Muscle of leg (tissue), 11 donors: ENCODE results near the gene EEF2. TPM values are rescaled to one million over a fixed set of nuclear protein-coding genes. Genes with fewer than 3 reads are reported as not detected.
"Not testable (repeated sequence)": the region's sequence is repeated elsewhere in the genome, so short reads cannot be mapped to it uniquely, and the experiment has no call there.

ENCODE experiments used
- DNase-seq: peaks from one replicate; pipeline ENCODE4 v3.0.0; 2013
- H3K27ac ChIP-seq: one replicate; pipeline ENCODE4 v1.5.1; 2013; ENCODE audit warnings: mild to moderate bottlenecking, low read length, control low read depth
- H3K27me3 ChIP-seq: one replicate; pipeline ENCODE4 v1.6.1; 2013; ENCODE audit warnings: low read length; ENCODE audit not compliant: control insufficient read depth, insufficient read depth
- H3K36me3 ChIP-seq: one replicate; pipeline ENCODE4 v1.6.1; 2013; ENCODE audit warnings: low read length; ENCODE audit not compliant: control insufficient read depth, insufficient read depth
- H3K4me1 ChIP-seq: one replicate; pipeline ENCODE4 v1.6.1; 2013; ENCODE audit warnings: low read length; ENCODE audit not compliant: control insufficient read depth, insufficient read depth
- H3K4me3 ChIP-seq: one replicate; pipeline ENCODE4 v1.5.1; 2013; ENCODE audit warnings: low read length, control low read depth
- H3K9me3 ChIP-seq: replicated peaks from 2 replicates; pipeline ENCODE4 v1.6.1; 2013; ENCODE audit warnings: low read depth, low read length; ENCODE audit not compliant: control insufficient read depth
- WGBS: methylation state at CpG from one replicate; pipeline ENCODE4 v1.1.5; 2013; ENCODE audit warnings: missing lambda C conversion rate; ENCODE audit not compliant: insufficient coverage; 5-methylcytosine and 5-hydroxymethylcytosine counted together
- polyA plus RNA-seq, 8 donors: library from polyadenylated mRNA; unstranded; fragments of 120-200 nt; gene quantifications; one replicate each; pipeline versions ENCODE4 v1.2.1 to v1.2.3, GENCODE V29; 2013; ENCODE audit warnings: inconsistent platforms in 1 of 8, low replicate concordance in 1 of 8; ENCODE audit not compliant: insufficient read length in 8 of 8, insufficient read depth in 1 of 8
- total RNA-seq: library from RNA; stranded (reverse); fragments of 120-200 nt; gene quantifications from one replicate; pipeline ENCODE4 v1.2.4, GENCODE V29; 2013

The EEF2 gene
- total and polyA plus RNA-seq, 9 donors: 2,533 to 3,060 (median 2,720) TPM

DNA sequence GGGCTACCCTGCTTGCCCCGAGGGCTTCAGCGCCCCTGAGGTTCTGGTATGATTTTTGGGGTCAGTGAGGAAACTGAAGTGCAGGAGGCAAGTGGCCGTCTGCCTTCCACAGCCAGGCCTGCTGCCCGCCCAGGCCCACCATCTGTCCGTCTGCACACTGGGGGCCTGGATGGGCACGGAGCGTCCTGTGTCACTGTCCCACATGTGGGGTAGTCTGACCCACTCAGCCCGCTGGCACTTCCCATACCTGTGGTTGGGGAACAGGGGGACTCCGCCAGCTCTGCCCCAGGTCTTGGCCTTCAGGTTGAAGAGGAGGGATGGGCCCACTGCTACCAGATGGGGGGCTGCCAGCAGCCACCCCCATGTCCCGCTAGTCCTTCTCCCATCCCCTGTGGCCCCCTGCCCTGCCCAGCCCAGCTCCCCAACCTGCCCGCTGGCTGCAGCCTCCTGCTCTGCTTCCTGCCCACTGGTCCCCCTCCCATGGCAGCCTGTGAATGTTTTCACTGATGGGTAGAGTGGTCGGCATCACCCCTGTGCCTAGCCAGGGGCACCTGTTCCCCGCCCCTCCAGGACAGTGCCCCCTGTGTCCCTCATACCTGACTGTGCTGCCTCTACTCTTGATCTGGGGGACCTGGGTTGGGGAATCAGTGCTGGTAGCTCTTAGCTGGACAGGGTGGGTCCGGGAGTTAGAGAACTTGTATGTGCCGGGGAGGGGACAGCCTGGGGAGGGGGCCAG, 31.8 kb upstream of the EEF2 start:
- Histone ChIP-seq H3K36me3 (peaks cover 56% of the 10 kb centered on the region), H3K4me1 (peaks cover 41% of the 10 kb centered on the region), H3K4me3 (no peak overlapping the region), H3K27me3 (no peaks in the 10 kb centered on the region), H3K27ac (no peak overlapping the region), H3K9me3 (peaks cover 2% of the 10 kb centered on the region)
- DNase-seq: no peak
- WGBS: 87% methylated on average over 9 of the region's 15 CpGs

DNA sequence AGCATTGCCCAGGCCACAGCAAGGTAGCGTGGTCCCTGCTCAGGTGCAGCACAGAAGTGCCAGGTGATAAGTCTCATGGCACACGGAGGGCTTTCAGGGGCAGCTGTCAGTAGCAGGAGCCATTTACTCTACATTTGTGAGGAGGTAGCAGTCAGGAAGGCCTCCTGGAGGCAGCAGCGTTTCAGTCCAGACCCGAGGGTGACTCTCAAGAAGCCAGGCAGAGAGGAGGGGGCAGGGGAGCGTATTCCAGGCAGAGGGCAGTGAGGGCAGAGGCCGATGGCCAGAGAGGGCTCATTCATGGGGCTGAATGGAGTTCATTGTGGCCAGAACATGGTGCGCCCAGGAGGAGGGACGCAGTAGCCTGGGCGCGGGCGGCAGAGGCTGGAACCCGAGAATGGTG, 31.2 kb upstream of the EEF2 start:
- no peak for DNase-seq
- Histone ChIP-seq H3K27ac (no peak overlapping the region), H3K36me3 (peaks cover 58% of the 10 kb centered on the region), H3K4me3 (no peak overlapping the region), H3K4me1 (peaks cover 44% of the 10 kb centered on the region), H3K9me3 (no peaks in the 10 kb centered on the region), H3K27me3 (no peaks in the 10 kb centered on the region)
- WGBS: 86% methylated on average over 11 of the region's 12 CpGs

DNA sequence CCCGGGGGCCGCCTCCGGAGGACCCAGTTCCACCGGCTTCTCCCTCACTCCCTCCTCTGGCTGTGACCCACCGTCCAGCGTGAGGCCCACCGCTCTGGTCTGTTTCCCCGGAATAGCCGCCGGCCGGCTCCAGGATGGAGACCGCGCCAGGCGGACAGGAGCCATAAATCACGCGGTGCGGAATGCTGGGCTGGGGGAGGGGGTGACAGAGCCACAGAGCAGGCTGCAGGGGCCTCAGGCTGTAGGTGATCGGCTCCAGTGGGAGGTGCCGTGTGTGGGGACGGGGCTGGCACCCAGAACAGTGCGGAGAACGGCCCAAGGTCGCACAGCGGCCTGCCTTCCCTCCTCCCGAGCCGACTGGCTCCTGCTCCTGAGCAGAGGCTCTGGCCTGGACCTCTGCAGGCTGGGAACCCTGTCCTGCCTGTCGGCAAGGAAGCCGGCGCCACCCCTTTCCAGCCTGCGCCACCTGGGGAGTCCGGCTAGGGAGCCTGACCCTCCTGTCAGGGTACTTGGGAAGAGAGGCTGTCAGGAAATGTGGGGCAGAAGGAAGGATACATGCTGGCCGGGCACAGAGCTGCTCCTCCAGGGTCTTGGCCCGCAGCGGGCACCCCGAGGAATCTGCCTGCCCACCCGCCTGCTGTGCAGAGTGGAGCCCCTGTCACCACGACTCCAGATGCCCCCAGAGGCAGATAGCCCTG, 30.6 kb upstream of the EEF2 start:
- no peak overlapping the region for H3K4me3 ChIP-seq
- H3K36me3 ChIP-seq: peaks cover 63% of the 10 kb centered on the region
- peak overlapping the region; percentile 51 for H3K27ac ChIP-seq
- peak; percentile 51 for DNase-seq
- H3K9me3 ChIP-seq: no peaks in the 10 kb centered on the region
- H3K4me1 ChIP-seq: peaks cover 50% of the 10 kb centered on the region
- WGBS: 35% methylated on average over 31 of the region's 37 CpGs
- no peaks in the 10 kb centered on the region for H3K27me3 ChIP-seq

DNA sequence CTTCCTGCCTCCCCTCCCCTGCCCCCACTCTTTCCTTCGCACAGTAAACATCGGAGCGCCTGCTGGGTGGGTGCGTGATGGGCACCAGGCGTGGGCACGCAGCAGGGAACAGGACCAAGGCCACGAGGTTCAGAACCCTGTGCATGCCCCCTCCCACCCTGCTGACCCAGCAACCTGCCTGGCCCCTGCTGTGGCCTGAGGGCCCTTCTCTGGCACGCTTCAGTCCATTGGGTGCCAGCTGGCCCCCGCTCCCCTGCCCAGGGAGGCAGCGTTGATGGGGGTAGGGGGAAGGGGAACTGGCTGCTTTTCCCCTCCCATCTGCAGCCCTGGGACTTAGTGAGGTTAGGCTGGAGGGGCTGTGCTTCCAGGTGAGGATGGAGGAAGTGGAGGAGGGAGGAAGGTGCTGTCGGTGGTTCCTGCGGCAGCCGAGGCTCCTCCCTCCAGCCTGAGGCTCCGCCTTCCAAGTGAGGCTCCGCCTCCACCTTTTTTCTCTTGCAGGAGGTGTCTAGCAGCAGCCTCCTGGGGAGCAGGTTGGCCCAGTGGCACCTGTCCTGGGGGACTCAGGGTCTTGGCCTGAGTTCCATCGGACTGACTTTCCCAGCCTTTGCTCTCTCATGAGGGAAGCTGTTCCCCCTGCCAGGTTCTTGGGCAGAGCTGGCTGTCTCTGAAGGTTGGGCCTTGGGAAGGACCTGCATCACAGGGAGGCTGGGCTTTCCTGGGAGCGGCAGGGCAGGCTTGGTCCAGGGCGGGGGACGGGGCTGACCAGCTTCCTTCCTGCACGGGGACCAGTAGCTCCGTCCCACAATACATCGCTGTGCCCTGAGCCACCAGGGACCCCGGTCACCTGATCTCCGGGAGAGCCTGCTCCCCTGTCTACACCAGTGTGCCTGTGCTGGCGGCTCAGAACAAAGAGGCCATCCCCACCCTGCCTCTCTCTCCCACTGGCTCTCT, 29.6 kb upstream of the EEF2 start:
- Histone ChIP-seq H3K4me3 (no peak overlapping the region), H3K36me3 (peaks cover 64% of the 10 kb centered on the region), H3K27ac (peak overlapping the region; percentile 43), H3K4me1 (peaks cover 61% of the 10 kb centered on the region), H3K9me3 (no peaks in the 10 kb centered on the region), H3K27me3 (no peaks in the 10 kb centered on the region)
- WGBS: 58% methylated on average over 21 of the region's 25 CpGs
- DNase-seq: no peak

DNA sequence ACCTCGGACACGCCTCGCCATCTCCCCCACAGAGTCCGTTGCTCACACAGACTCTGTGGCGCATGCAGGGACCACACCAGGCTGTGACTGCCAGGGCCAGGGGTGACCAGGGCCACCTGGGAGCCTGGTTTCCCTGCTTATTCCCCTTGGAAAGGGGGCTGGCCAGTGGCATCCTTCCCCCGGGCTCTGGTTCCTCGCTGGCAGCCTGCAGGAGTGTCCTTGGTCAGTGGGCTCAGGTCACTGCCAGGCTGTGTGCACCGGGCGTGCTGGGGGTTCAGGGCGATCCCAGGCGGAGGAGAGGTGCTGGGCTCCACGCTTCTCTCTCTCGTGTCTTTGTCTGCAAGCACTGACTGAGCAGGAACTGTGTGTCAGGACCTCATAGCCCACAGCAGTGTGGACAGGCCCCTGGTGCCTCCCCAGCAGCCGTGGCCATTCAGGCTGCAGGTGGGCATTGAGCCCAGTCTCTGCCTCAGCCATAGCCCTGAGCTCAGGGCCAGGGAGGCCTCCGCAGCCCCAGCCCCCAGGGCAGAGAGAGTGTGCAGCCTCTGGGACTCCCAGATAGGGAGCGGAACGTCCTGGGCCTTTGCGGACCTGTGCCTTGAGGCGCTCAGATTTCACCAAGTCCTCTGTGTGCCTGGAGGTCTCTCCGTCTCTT, 28.8 kb upstream of the EEF2 start:
- Histone ChIP-seq H3K36me3 (peaks cover 61% of the 10 kb centered on the region), H3K27ac (no peak overlapping the region), H3K9me3 (no peaks in the 10 kb centered on the region), H3K27me3 (no peaks in the 10 kb centered on the region), H3K4me1 (peaks cover 66% of the 10 kb centered on the region), H3K4me3 (no peak overlapping the region)
- no peak for DNase-seq
- 84% methylated on average over 19 of the region's 20 CpGs for WGBS

DNA sequence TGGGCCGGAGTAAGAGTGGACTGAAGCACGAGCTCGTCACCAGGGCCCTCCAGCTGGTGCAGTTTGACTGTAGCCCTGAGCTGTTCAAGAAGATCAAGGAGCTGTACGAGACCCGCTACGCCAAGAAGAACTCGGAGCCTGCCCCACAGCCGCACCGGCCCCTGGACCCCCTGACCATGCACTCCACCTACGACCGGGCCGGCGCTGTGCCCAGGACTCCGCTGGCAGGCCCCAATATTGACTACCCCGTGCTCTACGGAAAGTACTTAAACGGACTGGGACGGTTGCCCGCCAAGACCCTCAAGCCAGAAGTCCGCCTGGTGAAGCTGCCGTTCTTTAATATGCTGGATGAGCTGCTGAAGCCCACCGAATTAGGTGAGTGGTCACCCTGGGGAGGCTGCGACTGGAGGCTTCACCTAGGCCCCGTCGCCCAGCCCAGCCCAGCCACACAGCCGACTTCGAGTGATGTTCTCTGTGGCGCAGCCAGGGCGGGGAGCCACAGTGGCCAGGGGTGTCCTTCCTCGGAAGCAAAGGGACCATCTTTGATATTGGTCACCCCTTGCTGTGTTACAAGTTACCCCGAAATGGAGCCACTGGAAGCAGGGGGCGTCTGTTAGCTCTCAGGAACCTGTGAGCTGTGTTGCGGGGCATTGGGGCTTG, 27.8 kb upstream of the EEF2 start:
- Histone ChIP-seq H3K9me3 (no peaks in the 10 kb centered on the region), H3K4me1 (peaks cover 69% of the 10 kb centered on the region), H3K27me3 (no peaks in the 10 kb centered on the region), H3K36me3 (peaks cover 56% of the 10 kb centered on the region), H3K4me3 (no peak overlapping the region), H3K27ac (no peak overlapping the region)
- no peak for DNase-seq
- 94% methylated on average over 31 of the region's 33 CpGs for WGBS

DNA sequence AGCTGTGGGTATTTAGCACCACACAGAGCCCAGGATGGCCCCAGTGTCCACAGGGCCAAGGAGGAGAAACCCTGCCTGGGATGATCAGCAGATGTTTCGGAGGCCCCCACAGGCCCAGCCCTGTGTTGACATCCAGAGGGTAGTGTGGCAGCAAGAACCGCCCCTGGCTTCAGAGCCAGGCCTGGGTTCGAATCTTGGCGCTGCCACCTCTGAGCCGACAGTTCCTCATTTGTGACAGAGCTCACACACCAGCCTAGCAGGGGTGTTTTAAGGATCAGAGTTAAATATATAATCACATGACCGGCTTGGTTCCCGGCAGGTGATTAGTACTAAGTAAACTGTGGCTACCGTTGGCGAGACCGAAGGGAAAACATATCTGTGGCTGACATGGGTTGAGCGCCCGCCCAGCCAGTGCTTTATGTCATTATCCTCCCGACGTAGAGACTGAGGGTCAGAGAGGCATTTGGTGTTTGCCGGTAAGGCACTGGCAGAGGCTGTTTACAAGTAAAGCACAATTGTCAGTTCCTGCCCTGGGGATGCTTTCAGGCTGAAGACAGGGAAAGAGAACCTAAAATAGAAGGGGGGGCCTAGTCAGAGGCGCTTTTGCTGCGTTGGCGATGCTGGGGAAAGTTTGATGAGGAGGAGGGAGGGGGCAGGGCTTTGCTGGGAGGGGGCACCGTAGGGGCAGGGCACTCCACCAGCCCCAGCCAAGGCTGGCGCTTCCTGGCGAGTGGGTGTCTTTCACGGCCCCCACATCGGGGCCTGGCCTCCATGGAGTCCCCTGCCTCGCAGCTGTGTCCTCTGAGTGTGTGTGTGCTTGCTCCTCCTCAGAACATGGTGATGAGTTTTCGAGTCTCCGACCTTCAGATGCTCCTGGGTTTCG, 27.1 kb upstream of the EEF2 start:
- peaks cover 68% of the 10 kb centered on the region for H3K4me1 ChIP-seq

DNA sequence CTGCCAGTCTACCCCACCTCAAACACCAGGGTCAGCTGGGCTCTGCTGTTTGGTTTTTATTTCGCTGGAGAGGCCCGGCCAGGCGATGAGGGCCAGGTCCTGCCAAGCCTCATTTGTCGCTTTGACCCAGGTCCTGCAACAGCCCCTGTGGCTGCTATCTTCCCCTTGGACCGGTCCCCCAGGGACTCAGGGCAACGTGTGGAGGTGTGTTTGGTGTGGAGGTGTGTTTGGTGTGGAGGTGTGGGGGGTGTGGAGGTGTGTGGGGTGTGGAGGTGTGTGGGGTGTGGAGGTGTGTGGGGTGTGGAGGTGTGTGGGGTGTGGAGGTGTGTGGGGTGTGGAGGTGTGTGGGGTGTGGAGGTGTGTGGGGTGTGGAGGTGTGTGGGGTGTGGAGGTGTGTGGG, 26.2 kb upstream of the EEF2 start:
- 88% methylated on average over 3 of the region's 6 CpGs for WGBS
- H3K4me3 ChIP-seq, H3K9me3 ChIP-seq, H3K27me3 ChIP-seq, DNase-seq: not testable (repeated sequence)
- Histone ChIP-seq H3K27ac (peak overlapping the region; percentile 53), H3K4me1 (peaks cover 71% of the 10 kb centered on the region), H3K36me3 (peaks cover 47% of the 10 kb centered on the region)

More for the DNA sequence above, 27.1 kb upstream of the EEF2 start:
- no peak overlapping the region for H3K4me3 ChIP-seq
- H3K36me3 ChIP-seq: peaks cover 53% of the 10 kb centered on the region
- H3K27ac ChIP-seq: no peak overlapping the region
- no peak for DNase-seq
- H3K27me3 ChIP-seq: no peaks in the 10 kb centered on the region
- no peaks in the 10 kb centered on the region for H3K9me3 ChIP-seq
- 86% methylated on average over 26 of the region's 27 CpGs for WGBS

DNA sequence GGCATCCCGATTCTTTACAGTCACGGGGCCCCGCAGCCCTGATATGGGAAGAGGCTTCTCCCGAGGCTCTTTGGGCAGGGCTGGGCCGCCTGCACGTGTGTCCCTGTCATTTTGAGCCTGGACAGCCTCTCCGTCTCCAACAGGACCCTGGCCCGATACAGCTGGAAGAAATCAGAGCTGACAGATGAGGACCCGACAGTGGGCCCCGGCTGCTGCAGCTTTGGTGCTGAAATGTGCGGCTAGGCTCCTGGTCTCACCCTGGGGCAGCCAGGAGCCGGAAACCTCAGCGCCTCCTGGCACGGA, 25.5 kb upstream of the EEF2 start:
- peak overlapping the region; percentile 89 for H3K27ac ChIP-seq
- no peaks in the 10 kb centered on the region for H3K27me3 ChIP-seq
- H3K4me3 ChIP-seq: no peak overlapping the region
- no peak for DNase-seq
- peaks cover 45% of the 10 kb centered on the region for H3K36me3 ChIP-seq
- H3K9me3 ChIP-seq: no peaks in the 10 kb centered on the region
- H3K4me1 ChIP-seq: peaks cover 64% of the 10 kb centered on the region
- 27% methylated on average over 11 of the region's 14 CpGs for WGBS
